SK-N-MC (cell line): ENCODE data around the gene SULF2.

Experiments used
- DNase-seq: peaks from one replicate; pipeline ENCODE4 v3.0.0-alpha.2; 2011; ENCODE audit warnings: low read depth, low spot score
- H3K27ac ChIP-seq: fragments of 200-600 bp; sonication (generic); 2 replicates; pipeline ENCODE4 v1.5.1; 2016; ENCODE audit warnings: mixed run types
- H3K36me3 ChIP-seq: fragments of 200-600 bp; sonication (generic); 2 replicates; pipeline ENCODE4 v1.6.1; 2017; ENCODE audit warnings: antibody characterized with exemption, low read length, mixed read lengths; ENCODE audit not compliant: insufficient read depth
- H3K4me3 ChIP-seq: fragments of 200-600 bp; sonication (generic); 2 replicates; pipeline ENCODE4 v1.5.1; 2016
- H3K9ac ChIP-seq: fragments of 200-600 bp; sonication (generic); 2 replicates; pipeline ENCODE4 v1.8.0; 2017; ENCODE audit warnings: mixed run types, mixed read lengths; ENCODE audit not compliant: insufficient read length
- H3K9me3 ChIP-seq: fragments of 200-600 bp; sonication (generic); 2 replicates; pipeline ENCODE4 v1.6.1; 2017; ENCODE audit warnings: low read depth, mild to moderate bottlenecking, antibody characterized with exemption, low read length, moderate library complexity, mixed read lengths
- EZH2 ChIP-seq: fragments of 200-600 bp; sonication (generic); IDR thresholded peaks from one replicate; pipeline ENCODE4 v1.6.1; 2017; ENCODE audit warnings: antibody characterized with exemption
- FOXP2 ChIP-seq: optimal IDR thresholded peaks from 2 replicates; pipeline ENCODE3; 2011; ENCODE audit warnings: mild to moderate bottlenecking, moderate library complexity; ENCODE audit not compliant: insufficient read depth; ENCODE audit errors: extremely low read length, control extremely low read depth
- POLR2AphosphoS5 ChIP-seq: IDR thresholded peaks from 2 replicates; pipeline ENCODE4 v1.6.1; 2012; ENCODE audit warnings: mild to moderate bottlenecking, low read depth, low read length, borderline replicate concordance

The SULF2 gene

GRCh38 chr20:47753576-47754387 is 31.5 kb downstream of the SULF2 start:
- no peak for DNase-seq
- Histone ChIP-seq H3K9me3 (no peaks in the 10 kb centered on the region), H3K27ac (no peak overlapping the region), H3K4me3 (no peak overlapping the region), H3K9ac (no peak overlapping the region), H3K36me3 (no peaks in the 10 kb centered on the region)
- TF ChIP-seq EZH2 (no peak), FOXP2 (no peak), POLR2AphosphoS5 (no peak)

DNA sequence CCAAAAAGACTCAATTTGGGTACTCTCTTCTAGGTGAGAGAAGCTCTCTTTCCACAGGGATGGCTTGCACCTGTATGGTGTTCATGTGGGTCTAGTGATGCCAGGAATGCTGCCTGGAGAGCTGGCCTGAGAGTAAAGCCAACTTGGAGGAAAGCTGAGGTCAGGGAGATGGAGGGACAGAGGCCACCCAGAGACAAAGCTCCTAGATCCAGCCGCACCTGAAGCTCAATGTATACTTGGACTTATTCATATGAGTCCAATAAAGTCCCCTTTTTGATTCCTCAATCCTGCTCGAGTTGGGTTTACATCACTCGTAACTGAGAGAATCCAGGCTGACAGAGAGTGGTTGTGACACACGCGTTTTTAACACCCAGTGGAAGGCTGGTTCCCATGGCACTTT is 33.8 kb downstream of the SULF2 start:
- no peaks in the 10 kb centered on the region for H3K36me3 ChIP-seq
- no peak for DNase-seq
- H3K9me3 ChIP-seq = no peaks in the 10 kb centered on the region
- no peak overlapping the region for H3K27ac ChIP-seq
- no peak for TF ChIP-seq EZH2
- TF ChIP-seq POLR2AphosphoS5 = no peak
- no peak overlapping the region for H3K9ac ChIP-seq
- H3K4me3 ChIP-seq = no peak overlapping the region

DNA sequence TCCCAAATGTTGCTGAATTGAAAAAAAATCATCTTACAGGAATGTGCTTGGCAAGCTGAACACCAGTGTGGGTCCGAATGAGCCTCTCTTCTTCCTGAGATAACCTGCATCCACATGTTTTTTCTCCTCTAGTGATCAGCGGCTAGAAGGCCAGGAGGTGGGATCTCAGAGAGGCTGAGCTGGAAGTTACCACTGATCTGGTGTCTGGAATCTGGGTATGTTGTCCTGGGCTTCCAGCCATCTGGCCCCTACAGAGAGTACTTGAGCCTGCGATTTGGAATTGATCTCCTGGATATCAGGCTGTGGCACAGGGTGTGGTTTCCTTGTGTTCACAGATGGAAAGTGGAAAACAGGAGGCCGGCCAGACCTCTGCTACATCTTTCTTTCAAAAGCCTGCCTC is 35.9 kb downstream of the SULF2 start:
- H3K9ac ChIP-seq = no peak overlapping the region
- H3K27ac ChIP-seq = no peak overlapping the region
- no peaks in the 10 kb centered on the region for H3K36me3 ChIP-seq
- no peaks in the 10 kb centered on the region for H3K9me3 ChIP-seq
- DNase-seq = no peak
- no peak for TF ChIP-seq FOXP2
- TF ChIP-seq EZH2 = no peak
- no peak for TF ChIP-seq POLR2AphosphoS5
- H3K4me3 ChIP-seq = no peak overlapping the region

DNA sequence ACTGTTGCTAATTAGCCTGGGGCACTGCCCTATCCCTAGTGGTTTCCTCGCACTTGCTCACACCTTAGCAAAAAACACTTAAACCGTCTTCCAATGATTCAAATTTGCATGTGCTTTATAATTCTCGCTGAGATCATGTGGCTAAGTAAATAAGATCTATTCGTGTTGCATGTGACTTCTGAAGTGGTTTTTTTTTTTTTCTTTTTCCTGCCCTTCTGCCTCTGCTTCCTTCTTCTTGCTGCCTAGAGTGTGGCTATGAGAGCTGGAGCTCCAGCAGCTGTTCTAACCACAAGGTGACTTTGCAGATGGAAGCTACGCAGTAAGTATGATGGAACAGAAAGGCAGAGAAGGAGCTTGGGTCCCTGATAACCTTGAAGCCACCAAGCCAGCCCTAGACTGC is 36.5 kb downstream of the SULF2 start:
- no peak for DNase-seq
- Histone ChIP-seq H3K27ac (no peak overlapping the region), H3K9ac (no peak overlapping the region), H3K36me3 (no peaks in the 10 kb centered on the region), H3K9me3 (no peaks in the 10 kb centered on the region), H3K4me3 (no peak overlapping the region)
- TF ChIP-seq POLR2AphosphoS5 (no peak), FOXP2 (no peak), EZH2 (no peak)

DNA sequence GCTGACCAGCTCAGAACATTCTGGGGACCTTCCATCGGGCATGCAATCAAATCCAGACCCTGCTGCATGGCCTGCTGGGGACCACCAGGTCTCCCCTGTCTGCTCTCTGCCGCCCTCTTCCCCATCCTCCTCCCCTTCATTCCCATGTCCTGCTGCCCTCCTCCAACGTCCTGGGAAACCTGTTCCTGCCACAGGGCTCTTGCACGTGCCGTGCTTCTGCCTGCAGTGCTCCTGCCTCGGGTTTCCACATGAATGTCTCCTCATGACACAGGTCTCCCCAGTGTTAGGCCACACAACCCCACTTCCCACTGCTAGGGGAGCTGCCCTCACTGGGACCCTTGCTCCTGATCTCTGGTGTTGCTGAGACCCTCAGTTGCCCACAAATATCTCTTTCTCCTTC is 37.2 kb downstream of the SULF2 start:
- TF ChIP-seq EZH2 = no peak
- H3K9me3 ChIP-seq = no peaks in the 10 kb centered on the region
- no peak overlapping the region for H3K27ac ChIP-seq
- no peak overlapping the region for H3K9ac ChIP-seq
- no peak overlapping the region for H3K4me3 ChIP-seq
- no peak for DNase-seq
- H3K36me3 ChIP-seq = no peaks in the 10 kb centered on the region

- DNase-seq = no peak
- H3K4me3 ChIP-seq = no peak overlapping the region
- TF ChIP-seq POLR2AphosphoS5 = no peak
- no peak for TF ChIP-seq FOXP2
- no peak for TF ChIP-seq EZH2
Measured at GRCh38 chr20:47747669-47748031, 37.6 kb downstream of the SULF2 start.

GRCh38 chr20:47744803-47745202 is 40.5 kb downstream of the SULF2 start:
- H3K9me3 ChIP-seq = no peaks in the 10 kb centered on the region
- TF ChIP-seq EZH2 (no peak), FOXP2 (no peak), POLR2AphosphoS5 (no peak)
- no peak overlapping the region for H3K27ac ChIP-seq
- H3K4me3 ChIP-seq = no peak overlapping the region
- no peaks in the 10 kb centered on the region for H3K36me3 ChIP-seq
- no peak for DNase-seq
- no peak overlapping the region for H3K9ac ChIP-seq

More at GRCh38 chr20:47747669-47748031, 37.6 kb downstream of the SULF2 start:
- H3K9ac ChIP-seq = no peak overlapping the region
- H3K27ac ChIP-seq = no peak overlapping the region
- H3K36me3 ChIP-seq = no peaks in the 10 kb centered on the region
- H3K9me3 ChIP-seq = no peaks in the 10 kb centered on the region

DNA sequence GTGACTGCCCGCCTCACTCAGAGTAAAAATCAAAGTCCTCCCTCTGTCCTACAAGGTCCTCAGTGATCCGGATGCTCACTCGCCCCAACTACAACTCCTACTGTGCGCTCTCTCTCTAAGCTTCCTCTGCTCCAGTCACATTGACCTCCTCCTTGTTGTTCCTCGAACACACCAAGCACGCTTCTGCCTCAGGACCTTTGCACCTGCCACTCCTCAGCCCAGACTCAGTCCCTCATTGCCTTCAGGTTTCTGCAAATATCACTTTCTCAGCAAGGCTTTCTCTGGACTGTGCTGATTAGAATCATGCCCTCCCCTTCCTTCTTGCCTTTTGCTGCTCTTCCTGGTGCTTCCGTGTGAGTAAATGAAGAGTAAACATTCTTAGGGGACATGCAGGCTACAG is 41.6 kb downstream of the SULF2 start:
- no peak overlapping the region for H3K4me3 ChIP-seq
- H3K36me3 ChIP-seq = no peaks in the 10 kb centered on the region
- H3K9me3 ChIP-seq = no peaks in the 10 kb centered on the region
- no peak for DNase-seq
- no peak overlapping the region for H3K9ac ChIP-seq
- no peak overlapping the region for H3K27ac ChIP-seq
- no peak for TF ChIP-seq FOXP2
- TF ChIP-seq EZH2 = no peak
- no peak for TF ChIP-seq POLR2AphosphoS5

DNA sequence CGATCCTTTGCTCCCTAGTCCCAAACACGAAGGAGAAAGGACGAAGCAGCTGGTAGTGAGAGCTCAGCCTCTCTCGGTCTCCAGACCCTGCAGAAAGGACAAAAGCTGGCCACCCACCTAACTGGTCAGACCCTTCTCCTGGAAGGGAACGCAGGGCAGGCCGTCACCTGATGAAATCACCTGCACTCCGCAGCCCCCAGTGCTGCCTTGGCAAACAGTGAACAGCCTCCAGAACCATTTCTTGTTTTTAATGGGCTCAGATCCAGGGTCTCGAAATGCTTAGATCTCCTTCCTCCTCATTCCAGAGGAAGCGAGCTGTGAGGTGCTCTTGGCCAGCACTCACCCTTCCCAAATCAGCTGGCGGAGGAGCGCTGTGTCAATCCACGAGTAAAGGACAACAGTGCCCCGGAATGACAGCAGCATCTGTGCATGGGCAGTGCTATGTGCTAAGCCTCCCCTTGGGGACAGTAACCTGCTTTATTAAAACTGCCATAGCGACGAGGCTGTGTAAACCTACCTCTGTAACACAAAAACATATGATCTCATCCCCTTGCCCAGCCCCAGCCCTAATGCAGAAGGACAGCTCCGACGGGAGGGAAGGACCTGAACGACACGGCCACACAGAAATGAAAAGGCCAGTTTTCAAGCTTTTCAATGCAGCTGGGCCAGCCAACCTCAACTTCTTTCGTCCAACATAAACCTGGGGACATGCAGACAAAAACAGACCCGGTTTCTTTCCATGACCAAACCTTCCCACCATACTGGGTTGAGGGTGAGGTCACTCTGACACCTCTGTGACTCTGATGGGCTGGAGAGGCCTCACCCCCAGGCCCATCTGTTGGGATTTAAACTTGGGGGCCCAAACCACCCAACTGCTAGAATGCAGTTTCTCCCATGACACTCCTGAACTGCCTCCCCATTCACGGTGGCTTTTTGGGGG is 43.3 kb downstream of the SULF2 start:
- no peak for TF ChIP-seq EZH2
- no peak for TF ChIP-seq FOXP2
- no peak for TF ChIP-seq POLR2AphosphoS5

More for the DNA sequence above, 43.3 kb downstream of the SULF2 start:
- Histone ChIP-seq H3K9ac (no peak overlapping the region), H3K27ac (no peak overlapping the region), H3K36me3 (no peaks in the 10 kb centered on the region), H3K4me3 (no peak overlapping the region), H3K9me3 (no peaks in the 10 kb centered on the region)
- DNase-seq = no peak
